Measurements from ENCODE around the gene OR5K2.

GRCh38 chr3:98542623-98543022, 45.1 kb downstream of the OR5K2 start:
- TF ChIP-seq CTCF (IDR thresholded peaks at IDR 0.05) (no peak), POLR2A (IDR thresholded peaks at IDR 0.05; ENCODE audit: low read depth) (no peak), EP300 (IDR thresholded peaks at IDR 0.05) (no peak)
